GM10266 (cell line): ENCODE results near the gene NIT1.
A peak's percentile ranks its signal among the peaks of the same experiment; 100 is the strongest.

Source experiments
- DNase-seq: peaks from one replicate; pipeline ENCODE4 v3.0.0; 2012; ENCODE audit errors: extremely low spot score
- CTCF ChIP-seq: IDR thresholded peaks from 2 replicates; pipeline ENCODE4 v1.5.1; 2012; ENCODE audit warnings: mild to moderate bottlenecking, low read depth; ENCODE audit not compliant: control insufficient read depth, insufficient read depth; ENCODE audit errors: missing control alignments

NIT1 gene, protein sequence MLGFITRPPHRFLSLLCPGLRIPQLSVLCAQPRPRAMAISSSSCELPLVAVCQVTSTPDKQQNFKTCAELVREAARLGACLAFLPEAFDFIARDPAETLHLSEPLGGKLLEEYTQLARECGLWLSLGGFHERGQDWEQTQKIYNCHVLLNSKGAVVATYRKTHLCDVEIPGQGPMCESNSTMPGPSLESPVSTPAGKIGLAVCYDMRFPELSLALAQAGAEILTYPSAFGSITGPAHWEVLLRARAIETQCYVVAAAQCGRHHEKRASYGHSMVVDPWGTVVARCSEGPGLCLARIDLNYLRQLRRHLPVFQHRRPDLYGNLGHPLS

GRCh38 chr1:161117759-161118581 lies at the start of gene NIT1, which contains the start of gene PFDN2:
Gene NIT1 (plus strand): TSS chr1:161118105. CDS start chr1:161118177, 72 bp downstream.
Gene PFDN2 (minus strand): TSS chr1:161118037. CDS start chr1:161118026, 11 bp downstream.
- DNase-seq = peak; percentile 89
- TF ChIP-seq CTCF = no peak

- no peak for TF ChIP-seq CTCF
- peak; percentile 86 for DNase-seq
Observed at GRCh38 chr1:161068306-161069234, 49.3 kb upstream of the NIT1 start.

DNA sequence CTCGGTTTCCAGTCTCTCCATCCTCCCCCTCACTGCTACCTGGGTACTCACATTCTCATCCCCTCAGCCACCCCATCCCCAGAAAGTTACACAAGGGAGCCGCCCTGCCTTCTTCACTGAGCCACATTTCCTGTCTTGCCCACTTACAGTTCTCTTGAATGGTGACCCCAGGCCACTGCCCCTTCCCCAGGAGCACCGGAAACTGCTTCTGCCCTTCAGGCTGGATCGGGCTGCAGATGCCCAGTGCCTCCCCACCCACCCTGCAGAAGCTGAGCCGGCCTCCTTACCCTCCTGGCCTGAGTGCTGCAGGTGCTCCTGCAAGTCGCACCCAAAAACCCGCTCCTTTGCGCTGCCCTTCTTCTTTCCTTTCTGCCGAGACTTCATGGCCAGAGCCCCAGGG lies 48.7 kb upstream of the NIT1 start:
- TF ChIP-seq CTCF = no peak
- no peak for DNase-seq

GRCh38 chr1:161069731-161070270 lies 48.1 kb upstream of the NIT1 start, which contains the start of gene ARHGAP30:
Gene ARHGAP30 (minus strand): TSS chr1:161069891. CDS start chr1:161069624, 267 bp downstream.
- DNase-seq = peak; percentile 96
- TF ChIP-seq CTCF = no peak

- DNase-seq = no peak
- no peak for TF ChIP-seq CTCF
Observed at GRCh38 chr1:161070761-161071160, 47.1 kb upstream of the NIT1 start.

GRCh38 chr1:161071886-161072371 lies 46.0 kb upstream of the NIT1 start:
- TF ChIP-seq CTCF = peak; percentile 71
- DNase-seq = peak; percentile 75
